ENCODE results near the gene PIK3C2A.
"Not testable (repeated sequence)": the region's sequence is repeated elsewhere in the genome, so short reads cannot be mapped to it uniquely, and the experiment has no call there.

PIK3C2A gene, protein sequence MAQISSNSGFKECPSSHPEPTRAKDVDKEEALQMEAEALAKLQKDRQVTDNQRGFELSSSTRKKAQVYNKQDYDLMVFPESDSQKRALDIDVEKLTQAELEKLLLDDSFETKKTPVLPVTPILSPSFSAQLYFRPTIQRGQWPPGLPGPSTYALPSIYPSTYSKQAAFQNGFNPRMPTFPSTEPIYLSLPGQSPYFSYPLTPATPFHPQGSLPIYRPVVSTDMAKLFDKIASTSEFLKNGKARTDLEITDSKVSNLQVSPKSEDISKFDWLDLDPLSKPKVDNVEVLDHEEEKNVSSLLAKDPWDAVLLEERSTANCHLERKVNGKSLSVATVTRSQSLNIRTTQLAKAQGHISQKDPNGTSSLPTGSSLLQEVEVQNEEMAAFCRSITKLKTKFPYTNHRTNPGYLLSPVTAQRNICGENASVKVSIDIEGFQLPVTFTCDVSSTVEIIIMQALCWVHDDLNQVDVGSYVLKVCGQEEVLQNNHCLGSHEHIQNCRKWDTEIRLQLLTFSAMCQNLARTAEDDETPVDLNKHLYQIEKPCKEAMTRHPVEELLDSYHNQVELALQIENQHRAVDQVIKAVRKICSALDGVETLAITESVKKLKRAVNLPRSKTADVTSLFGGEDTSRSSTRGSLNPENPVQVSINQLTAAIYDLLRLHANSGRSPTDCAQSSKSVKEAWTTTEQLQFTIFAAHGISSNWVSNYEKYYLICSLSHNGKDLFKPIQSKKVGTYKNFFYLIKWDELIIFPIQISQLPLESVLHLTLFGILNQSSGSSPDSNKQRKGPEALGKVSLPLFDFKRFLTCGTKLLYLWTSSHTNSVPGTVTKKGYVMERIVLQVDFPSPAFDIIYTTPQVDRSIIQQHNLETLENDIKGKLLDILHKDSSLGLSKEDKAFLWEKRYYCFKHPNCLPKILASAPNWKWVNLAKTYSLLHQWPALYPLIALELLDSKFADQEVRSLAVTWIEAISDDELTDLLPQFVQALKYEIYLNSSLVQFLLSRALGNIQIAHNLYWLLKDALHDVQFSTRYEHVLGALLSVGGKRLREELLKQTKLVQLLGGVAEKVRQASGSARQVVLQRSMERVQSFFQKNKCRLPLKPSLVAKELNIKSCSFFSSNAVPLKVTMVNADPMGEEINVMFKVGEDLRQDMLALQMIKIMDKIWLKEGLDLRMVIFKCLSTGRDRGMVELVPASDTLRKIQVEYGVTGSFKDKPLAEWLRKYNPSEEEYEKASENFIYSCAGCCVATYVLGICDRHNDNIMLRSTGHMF (N-terminal part only)

DNA sequence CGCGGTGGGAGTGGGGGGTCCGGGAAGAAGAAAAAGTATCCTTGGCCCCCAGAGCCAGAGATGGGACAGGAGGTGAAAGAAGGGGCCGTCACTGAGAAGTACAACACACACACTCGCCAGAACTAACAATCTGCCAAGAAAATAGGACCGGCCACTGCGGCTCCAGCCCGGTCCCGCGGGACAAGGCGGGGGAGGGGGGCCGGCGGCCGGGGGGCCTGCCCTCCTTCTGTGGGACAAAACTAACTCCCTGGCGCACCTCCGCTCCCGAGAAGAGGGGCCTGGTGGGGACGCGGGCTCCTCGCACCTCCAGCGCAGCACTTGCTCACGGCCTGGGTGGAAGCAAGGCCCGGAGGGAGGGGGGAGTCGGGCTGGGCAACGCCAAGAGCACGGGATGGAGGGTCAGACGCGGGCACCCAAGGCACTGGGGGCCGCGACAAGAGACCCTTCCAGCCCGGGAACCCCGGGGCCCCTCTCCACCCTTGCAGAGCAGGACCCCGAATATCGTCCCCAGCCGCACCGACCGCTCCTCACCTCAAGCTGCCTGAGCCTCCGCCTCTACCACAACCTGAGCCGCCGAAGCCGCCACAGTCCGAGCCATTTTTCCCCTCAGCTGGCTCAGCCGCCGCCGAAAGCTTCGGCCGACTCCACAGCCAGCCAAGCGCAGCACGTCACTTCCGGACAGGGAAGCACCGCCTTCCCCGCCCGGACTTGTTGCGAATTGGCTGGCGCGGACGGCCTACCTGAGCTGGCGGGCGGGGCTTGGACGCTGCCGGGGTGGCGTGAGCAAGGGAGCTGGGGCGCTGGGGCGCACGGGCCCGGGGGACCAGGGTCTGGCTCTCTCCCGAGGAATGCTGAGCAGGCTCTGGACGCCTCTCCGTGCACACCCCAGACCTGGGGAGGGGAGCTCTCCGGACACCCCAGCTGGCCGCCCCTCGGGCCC is at the start of gene PIK3C2A:
Gene PIK3C2A (minus strand): TSS at position 670 of the 940 bp plus-strand sequence. CDS start 38,245 bp downstream, outside the sequence.
- peak; percentile 95 for DNase-seq

DNA sequence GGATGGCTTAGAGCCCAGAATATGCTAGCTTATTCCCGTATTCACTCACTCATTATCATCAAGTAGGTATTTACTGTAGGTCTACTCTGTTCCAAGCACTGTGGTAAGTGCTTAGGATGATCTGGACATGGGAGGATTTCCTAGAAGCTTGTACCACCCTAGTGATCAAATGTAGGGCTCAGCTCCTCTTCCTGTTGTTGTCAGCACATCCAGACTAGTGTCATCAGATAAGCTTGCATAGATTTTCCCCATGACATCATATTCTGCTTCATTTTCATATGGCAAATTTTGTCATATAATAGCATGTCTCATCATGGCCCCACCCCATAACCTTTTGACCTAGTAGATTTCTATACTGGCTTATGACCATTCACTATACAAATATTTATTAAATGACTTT is 49.4 kb upstream of the PIK3C2A start:
- DNase-seq: no peak

DNA sequence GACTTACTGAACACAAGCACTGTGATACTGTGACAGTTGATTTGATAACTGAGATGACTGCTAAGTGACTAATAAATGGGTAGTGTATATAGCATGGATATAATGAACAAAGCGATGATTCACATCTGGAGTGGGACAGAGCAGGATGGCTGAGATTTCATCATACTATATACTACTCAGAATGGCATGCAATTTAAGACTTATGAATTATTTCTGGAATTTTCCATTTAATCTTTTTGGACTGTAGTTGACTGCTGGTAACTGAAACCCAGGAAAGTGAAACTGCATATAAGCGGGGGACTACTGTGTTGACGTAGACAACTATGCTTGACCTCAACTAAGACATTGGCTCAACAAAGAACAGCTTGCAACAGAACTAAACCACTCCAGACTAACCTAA is 48.7 kb upstream of the PIK3C2A start:
- no peak for DNase-seq

GRCh38 chr11:17252704-17253103 is 44.9 kb upstream of the PIK3C2A start:
- DNase-seq: no peak

- no peak for DNase-seq
Observed at GRCh38 chr11:17250561-17251350, 43.0 kb upstream of the PIK3C2A start.

DNA sequence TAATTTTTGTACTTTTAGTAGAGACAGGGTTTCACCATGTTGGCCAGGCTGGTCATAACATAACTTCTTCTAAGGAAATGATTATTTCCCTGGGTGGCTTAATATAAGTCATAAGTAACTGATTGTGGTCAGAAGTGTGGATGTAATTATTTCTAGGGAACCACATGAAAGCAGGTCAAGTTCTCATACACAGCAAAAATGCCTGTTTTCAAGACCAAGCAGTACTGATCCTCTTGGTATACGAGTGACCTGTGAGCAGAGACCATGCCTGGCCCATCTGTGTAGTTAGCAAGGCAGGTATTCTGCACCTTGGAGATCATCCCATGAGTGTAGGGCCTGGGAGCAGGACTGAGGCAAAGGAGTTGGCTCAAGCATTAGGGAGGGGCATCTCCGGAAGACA is 36.3 kb upstream of the PIK3C2A start:
- DNase-seq: no peak

GRCh38 chr11:17242954-17243353 is 35.2 kb upstream of the PIK3C2A start:
- not testable (repeated sequence) for DNase-seq

DNA sequence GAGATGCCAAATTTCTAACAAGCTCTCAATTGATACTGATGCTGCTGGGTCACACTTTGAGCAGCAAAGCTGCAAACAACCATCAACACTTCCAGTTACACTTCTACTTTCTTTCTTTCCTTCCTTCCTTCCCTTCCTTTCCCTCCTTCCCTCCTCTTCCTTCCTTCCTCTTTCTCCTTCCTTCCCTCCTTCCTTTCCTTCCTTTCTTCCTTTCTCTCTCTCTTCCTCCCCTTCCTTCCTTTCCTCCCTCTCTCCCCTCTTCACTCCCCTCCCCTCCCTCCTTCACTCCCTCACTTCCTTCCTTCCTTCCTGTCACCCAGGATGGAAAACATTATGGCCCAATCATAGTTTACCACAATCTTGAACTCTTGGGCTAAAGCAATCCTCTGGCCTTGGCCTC is 33.0 kb upstream of the PIK3C2A start:
- DNase-seq: no peak

DNA sequence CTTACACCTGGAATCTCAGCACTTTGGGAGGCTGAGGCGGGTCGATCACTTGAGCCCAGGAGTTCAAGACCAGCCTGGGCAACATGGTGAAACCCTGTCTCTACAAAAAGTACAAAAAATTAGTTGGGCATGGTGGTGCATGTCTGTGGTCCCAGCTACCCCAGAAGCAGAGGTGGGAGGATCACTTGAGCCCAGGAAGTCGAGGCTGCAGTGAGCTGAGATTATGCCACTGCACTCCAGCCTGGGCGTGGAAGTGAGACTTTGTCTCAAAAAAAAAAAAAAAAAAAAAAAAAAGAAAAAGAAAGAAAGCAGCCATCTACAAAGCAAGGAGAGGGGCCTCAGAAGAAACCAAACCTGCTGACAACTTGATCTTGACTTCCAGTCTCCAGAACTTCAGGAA is 32.1 kb upstream of the PIK3C2A start:
- DNase-seq: not testable (repeated sequence)

GRCh38 chr11:17238377-17238776 is 30.6 kb upstream of the PIK3C2A start:
- DNase-seq: no peak

DNA sequence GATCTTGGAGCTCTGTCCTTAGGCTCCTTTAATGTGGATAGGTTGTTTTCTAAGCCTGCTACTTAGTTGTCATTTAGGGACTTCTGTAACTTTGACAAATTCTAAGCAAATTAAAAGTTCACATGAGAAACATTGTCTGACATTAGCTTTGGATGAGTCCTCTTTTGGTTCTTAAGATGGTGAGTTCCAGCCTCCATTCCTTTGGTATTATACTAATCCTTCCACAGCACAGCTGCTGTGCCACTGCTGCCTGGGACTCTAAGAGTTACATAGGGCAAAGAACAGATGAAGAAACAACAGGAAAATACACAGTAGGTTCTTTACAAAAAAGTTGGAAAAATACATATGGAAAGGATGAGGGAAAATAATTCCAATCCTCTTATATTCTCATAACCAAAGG is 25.3 kb upstream of the PIK3C2A start:
- DNase-seq: peak; percentile 59

GRCh38 chr11:17230867-17231851 is 23.4 kb upstream of the PIK3C2A start:
- no peak for DNase-seq

GRCh38 chr11:17229481-17230152 is 21.8 kb upstream of the PIK3C2A start:
- DNase-seq: no peak

GRCh38 chr11:17228186-17228925 is 20.6 kb upstream of the PIK3C2A start:
- not testable (repeated sequence) for DNase-seq

- no peak for DNase-seq
Observed at GRCh38 chr11:17224727-17225126, 16.9 kb upstream of the PIK3C2A start.

DNA sequence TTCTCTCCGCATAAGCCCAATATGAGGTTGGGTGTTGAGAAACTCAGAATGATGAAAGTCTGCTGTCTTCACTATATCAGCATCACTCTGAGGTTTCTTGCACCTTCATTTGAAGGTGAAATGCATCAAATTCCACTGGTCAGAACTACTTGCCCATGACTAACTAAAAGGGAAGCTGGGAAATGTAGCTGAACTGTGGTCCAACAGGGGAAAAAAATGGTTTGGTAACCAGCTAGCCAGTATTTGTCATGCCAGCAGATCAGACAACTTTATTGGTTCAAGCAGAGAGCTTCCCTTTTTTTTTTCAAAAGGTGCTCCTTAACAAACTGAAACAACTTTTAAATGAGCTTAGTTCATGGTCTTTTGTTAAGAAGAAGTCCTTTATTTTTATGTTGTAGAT is 14.2 kb upstream of the PIK3C2A start:
- no peak for DNase-seq

DNA sequence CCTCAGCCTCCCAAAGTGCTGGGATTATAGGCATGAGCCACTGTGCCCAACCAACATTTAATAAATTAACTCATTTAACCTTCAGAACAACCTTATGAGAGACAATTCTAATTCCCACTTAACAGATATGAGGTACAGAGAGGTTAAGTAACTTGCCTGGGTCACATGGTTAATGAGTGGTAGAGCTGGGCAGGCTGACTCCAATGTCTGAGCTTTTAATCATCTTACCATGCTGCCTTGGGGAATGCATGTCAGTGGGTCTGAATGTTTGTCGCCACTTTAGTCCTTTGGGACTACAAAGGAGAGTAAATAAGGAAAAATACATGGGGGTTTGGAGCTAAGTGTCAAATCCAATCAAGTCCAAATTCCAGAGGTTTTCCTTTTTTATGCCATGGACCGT is 11.2 kb upstream of the PIK3C2A start:
- DNase-seq: peak; percentile 90

DNA sequence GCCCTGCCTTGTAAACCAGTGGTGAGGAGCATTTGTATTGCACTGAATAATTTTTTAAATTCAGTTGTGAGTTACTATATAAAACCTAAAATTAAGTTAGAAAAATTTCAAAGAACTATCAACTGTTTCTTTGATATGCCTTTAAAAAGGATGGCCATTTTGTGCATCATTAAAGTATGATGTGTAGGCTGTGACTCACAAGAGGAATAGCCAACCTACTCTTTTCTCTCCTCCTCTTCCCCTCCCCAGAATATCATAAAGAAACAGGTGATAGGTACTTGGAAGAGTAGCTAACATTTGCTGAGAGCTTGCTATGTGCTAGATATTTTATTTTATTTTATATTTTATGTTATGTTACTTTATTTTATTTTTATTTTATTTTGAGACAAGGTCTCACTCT is 10.6 kb upstream of the PIK3C2A start:
- no peak for DNase-seq

Data from NCI-H82 (cell line).